GM21381 (cell line): Measurements from ENCODE around the gene ADAMTSL1.

ENCODE experiments used
- ATAC-seq: cut with Tn5 transposase; IDR thresholded peaks from one replicate; pipeline ENCODE4 v1.9.1; 2021; ENCODE audit warnings: mild to moderate bottlenecking, moderate library complexity; ENCODE audit not compliant: unreplicated experiment

ADAMTSL1 gene

GRCh38 chr9:18639911-18640310, 166.0 kb downstream of the ADAMTSL1 start:
- no peak for ATAC-seq

- ATAC-seq: no peak
Observed at GRCh38 chr9:18658804-18659705, 185.1 kb downstream of the ADAMTSL1 start.

- ATAC-seq: no peak
Observed at GRCh38 chr9:18660001-18660400, 186.0 kb downstream of the ADAMTSL1 start.

DNA sequence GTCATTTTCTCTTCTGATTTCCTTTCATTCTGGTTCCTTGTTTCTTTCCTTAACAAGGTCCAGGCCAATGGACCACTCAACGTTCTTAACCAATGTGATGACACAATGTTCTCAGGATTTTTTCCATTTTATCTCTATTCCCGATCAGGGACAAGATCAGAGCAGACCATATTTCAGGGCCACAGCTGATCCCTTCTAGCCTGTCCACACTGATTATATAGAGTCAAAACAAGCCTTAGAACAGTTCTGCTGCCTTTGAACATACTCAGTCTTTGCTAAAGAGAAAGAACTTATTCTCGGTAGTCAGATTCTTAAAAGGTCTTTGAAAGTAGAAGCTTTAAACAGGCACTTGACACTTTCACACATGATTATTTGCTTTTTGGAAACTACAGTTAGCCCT, 188.4 kb downstream of the ADAMTSL1 start:
- no peak for ATAC-seq

DNA sequence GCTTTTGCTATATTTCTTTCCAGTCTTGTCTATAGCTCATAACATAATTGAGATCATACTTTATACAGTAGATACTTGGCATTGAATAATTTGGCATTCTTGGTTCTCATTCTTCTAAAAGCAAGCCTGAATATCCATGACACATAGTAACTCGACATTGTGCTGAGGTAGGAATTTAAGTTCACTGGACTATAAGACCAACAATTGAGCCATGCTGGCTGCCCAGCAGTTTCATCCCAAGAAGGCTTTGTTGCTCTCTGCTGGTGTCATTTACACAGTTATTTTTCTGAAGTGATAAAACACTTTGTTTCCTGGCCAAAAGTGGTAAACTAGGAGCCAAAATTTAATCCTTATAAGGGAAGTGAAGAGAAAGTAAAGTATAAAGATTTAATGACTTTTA, 192.0 kb downstream of the ADAMTSL1 start:
- ATAC-seq: no peak

DNA sequence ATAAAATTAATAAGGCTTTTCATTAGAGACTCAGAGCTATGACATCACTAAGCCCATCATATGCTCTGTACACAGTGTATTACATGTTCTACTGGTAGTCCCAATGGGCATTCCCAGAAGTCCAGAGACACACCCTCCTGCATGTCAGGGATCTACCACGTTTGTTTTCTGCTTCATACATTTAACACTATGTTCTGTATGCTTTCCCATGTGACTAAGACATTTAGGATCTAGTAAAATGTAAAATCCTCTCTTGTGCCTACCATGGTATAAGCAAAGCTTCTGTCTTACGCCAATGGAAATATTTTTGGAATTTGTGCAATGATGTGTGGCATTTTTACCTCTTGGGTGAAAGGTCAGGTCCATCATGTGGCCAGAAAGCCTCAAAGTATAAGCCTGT, 192.4 kb downstream of the ADAMTSL1 start:
- ATAC-seq: no peak

GRCh38 chr9:18666986-18667772, 193.2 kb downstream of the ADAMTSL1 start:
- no peak for ATAC-seq

DNA sequence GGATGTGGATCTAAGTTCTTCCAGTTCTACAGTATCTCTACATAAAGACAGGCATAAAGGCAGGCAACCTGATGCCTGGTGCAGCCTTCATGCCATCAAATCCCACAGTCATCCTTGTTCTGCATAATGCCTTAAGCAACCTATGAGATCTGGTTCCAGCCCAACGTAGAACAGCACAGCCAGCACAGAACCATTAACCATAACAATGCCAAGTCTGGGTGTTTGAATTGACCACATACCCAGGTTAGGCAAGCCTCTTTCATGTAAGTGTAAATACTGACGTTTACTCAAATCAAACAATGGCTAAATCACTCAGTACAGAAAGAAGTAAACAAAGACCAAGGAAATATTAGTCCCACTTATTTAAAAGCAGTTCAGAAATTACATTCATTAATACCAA, 195.0 kb downstream of the ADAMTSL1 start:
- no peak for ATAC-seq

- ATAC-seq: no peak
Observed at GRCh38 chr9:18672706-18673105, 198.8 kb downstream of the ADAMTSL1 start.

GRCh38 chr9:18673179-18673578, 199.2 kb downstream of the ADAMTSL1 start:
- no peak for ATAC-seq

DNA sequence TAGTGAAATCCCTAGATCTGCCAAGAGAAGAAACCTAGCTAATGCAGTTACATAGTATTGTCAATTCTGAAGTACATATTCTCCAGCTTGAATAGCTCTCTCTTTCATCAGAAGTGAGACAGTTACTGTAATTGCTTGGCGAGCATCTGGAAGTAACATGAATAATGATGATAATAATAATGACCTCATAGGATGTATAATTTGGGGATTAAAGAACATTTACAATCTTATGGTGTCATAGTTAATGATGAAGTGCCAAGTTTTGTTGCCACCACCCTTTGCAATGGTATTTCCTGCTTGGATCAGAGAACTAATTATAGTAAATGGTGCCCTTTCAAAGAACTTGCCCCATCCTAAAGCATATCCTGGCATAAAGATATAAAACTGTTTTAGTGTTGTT, 201.4 kb downstream of the ADAMTSL1 start:
- no peak for ATAC-seq

DNA sequence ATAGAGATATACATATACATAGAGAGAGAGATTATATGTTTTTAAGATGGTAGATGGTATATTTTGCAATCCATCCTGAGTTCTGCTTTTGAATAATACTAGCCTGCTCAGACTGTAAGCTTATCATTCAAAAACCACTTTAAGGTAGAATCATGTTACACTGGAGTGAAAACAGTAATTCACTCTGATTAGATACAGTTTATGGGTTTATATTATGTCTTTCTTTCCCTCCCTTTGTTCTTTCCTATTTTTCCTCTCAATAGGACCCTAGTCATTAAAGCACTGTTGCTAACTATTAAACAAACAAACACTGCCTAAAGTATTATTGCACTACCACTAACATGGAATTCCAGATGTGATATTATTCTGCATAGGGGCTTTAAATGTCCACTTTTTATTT, 202.0 kb downstream of the ADAMTSL1 start:
- ATAC-seq: no peak

DNA sequence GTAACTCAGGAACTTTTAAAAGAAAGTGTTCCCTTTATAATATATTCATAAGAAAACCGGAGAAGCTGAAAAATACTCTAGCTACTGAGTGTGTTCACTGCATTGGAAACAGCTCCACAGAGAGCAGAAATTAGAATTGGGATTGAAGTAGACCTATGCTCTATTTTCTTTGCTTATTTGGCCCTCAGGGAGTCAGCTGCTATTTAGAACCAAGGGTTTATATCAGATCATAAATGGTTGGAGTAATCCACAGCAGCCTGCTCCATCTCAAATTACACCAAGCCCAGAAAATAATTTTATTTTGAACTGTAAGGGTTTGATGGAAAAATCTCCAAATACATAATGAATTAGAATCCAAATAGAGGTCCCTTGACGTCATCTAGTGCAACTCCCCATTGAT, 202.6 kb downstream of the ADAMTSL1 start:
- ATAC-seq: no peak

DNA sequence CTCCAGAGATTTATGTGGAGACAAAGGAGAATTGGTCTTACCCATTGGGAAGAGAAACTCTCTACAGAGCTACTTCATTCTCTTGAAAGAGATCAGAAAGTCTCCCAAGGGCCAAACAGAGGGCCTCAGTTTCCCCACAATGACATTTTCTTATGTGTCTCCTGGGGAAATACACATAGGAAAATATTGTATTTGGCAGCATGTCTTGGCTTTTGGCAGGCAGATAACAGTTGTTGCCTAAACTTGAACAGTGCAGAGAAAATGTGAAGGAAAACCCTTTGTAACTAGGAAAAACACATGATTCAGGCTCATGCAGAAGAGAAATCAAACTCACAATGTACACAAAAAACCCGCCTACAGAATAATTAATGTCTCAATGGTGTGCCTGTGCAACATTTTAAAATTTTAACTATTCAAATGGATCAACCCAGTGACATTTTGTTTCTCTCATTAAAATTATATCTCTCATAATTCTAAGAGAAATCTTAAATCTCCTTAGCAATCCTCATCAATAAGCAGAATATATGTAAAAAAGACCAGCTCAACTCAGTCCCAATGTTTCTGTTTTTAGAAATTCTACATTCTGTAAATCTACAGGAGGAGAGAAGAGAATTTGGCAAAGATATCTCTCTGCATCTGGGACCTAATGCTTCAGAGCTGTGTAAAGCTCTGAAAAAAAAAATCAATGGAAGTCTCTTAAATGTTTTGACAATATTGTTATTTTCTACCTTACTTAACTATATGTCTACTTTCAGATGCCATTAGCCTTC, 205.1 kb downstream of the ADAMTSL1 start:
- ATAC-seq: no peak

- no peak for ATAC-seq
Observed at GRCh38 chr9:18682907-18683306, 209.0 kb downstream of the ADAMTSL1 start.

DNA sequence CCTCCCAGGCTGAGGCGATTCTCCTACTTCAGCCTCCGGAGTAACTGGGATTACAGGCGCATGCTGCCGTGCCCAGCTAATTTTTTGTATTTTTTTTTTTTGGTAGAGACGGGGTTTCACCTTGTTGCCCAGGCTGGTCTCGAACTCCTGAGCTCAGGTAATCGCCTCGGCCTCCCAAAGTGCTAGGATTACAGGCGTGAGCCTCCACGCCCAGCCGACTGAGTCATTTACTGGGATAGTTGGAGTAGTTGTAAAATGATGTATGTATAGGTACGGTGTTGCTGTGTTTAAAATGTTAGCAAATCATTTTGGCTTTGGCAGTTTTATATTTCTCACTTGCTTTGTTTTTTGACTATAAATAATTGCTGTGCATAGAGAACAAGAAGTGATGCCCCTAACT, 209.4 kb downstream of the ADAMTSL1 start:
- ATAC-seq: no peak

DNA sequence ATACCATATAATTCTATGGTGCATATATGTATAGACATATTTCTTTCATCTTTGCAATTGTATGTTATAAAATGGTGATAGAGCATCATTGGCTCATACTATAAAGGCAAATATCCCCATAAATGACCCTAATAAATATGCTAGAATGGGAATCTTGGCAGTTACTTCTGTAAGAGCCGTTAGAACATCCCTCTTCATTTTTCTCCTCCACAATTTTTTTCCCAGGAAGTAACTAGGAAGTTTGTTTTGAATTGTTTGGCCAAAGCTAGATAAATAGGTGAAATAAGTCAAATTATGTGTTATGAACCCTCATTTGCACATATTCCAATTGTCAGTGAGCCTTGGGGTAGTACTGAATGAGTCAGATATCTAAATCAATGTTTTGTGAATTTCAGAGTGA, 209.9 kb downstream of the ADAMTSL1 start:
- no peak for ATAC-seq

DNA sequence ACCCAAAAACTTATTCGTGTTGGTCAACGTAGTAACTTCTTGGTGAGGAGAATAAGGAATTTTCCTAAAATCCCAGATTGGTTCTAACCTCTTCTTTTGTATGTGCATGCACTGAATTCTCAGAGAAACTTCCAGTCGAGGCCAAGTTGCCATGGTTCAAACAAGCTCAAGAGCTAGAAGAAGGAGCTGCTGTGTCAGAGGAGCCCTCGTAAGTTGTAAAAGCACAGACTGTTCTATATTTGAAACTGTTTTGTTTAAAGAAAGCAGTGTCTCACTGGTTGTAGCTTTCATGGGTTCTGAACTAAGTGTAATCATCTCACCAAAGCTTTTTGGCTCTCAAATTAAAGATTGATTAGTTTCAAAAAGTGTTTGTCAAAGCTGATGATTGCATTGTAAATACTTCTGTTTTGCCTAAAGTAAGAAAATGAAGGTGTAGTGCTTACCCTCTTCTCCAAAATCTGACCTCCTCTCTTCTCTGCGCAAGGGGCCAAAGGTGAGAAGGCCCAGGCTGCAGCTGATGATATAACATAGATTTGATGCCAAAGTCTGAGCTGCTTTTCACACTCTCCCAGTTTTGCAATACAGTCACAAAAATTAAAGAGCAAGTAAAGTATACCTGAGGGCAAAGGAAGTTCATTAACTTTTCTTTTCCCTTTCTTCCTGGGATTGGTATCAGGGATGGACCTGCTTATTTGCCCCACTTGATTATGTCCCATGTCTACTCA, 210.8 kb downstream of the ADAMTSL1 start:
- ATAC-seq: no peak

DNA sequence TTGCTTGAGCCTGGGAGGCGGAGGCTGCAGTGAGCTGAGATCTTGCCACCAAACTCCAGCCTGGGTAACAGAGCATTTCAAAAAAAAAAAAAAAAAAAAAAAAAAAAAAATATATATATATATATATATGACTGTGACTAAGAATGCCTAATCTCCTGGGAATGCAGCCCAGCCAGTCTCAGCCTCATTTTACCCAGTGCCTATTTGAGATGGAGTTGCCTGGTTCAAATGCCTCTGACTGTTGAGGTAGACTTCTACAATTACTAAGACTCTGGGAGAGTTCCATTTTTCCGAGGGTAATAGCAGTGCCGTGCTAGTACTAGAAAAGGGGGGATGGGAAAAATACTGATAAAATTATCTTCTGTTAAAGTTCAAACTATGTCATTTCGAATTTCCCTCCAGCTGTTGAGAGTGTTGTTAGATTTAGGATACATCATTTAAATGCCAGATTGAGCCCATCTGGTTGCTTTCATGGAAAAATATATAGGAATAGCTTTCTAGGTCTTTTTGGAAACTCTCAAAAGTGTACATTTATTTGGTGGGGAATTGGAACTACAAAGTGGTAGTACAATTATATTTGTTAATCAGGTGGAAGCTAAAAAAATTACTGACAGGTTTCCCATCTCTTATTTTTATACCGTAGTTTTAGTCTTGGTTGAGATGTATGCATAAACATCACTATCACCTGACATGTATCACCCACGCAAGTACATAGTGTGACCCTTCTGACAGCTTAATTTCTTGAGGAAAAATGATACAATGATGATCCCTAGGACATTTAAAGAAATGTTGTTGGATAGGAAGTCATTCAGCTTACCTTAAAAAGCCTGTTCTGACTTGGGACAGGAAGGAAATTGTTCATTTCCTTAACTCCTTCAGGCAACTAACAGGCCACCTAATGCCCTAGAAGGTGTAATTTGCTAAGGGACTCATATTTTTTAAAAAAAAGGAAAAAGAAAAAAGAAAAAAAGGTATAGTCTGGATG, 214.9 kb downstream of the ADAMTSL1 start:
- ATAC-seq: no peak

DNA sequence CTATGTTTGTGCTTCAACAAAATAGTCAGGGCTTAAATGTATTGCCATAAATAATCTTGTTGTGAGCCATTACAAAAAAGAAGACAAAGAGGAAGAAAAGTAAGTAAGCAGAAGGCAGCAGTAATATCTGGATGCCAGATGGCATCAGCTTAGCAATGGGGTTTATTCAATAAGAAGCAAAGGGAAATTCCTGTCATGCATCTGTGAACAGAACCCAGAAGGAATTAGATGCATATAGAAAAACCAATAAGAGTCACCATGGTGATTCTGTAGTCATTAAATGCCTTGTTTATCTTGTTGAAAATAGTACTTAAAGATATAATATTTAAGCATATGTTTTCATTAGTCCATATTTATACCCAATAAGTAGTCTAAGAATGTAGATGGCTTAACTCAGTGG, 216.0 kb downstream of the ADAMTSL1 start:
- no peak for ATAC-seq
